SK-N-SH (cell line): ENCODE measurements around the gene TMED3. TPM values are rescaled to one million over a fixed set of nuclear protein-coding genes. Genes with fewer than 3 reads are reported as not detected.

Source experiments
- CTCF ChIA-PET: fragments of 300-600, 350-600 bp; formaldehyde crosslinking; extraction: SDS; loops from one replicate; lab custom pipeline; 2021; lab: Yijun Ruan, JAX
- POLR2A ChIA-PET: fragments of 350-600 bp; sonication (Branson Sonifier 250); formaldehyde crosslinking; extraction: SDS; loops from one replicate; lab custom pipeline; 2020; ENCODE audit warnings: antibody characterized with exemption, inconsistent platforms; lab: Yijun Ruan, JAX
- DNase-seq: peaks from one replicate; pipeline ENCODE4 v3.0.0; 2012
- H2AFZ ChIP-seq: fragments of 200-600 bp; sonication (generic); 2 replicates; pipeline ENCODE4 v1.8.1; 2016; ENCODE audit warnings: antibody characterized with exemption, mild to moderate bottlenecking, low read depth
- H3F3A ChIP-seq: fragments of 200-600 bp; sonication (generic); replicated peaks from 2 replicates; pipeline ENCODE3; 2016; ENCODE audit warnings: antibody characterized with exemption, mild to moderate bottlenecking; ENCODE audit not compliant: insufficient read depth
- H3K27ac ChIP-seq, 2 experiments: fragments of 200-500 bp in 1 of 2; fragments of 200-600 bp in 1 of 2; sonication (Bioruptor generic) in 1 of 2; sonication (generic), shearing (Covaris generic) in 1 of 2; 2 replicates each; pipeline versions ENCODE4 v1.5.1 to v1.6.1; 2014 to 2016; ENCODE audit warnings: low read depth in 2 of 2, inconsistent platforms in 1 of 2, low read length in 1 of 2, mild to moderate bottlenecking in 1 of 2, mixed read lengths in 1 of 2
- H3K27me3 ChIP-seq: fragments of 200-600 bp; sonication (generic), shearing (Covaris generic); 2 replicates; pipeline ENCODE4 v1.6.1; 2016; ENCODE audit warnings: mixed run types; ENCODE audit not compliant: insufficient read depth
- H3K36me3 ChIP-seq, 2 experiments: fragments of 200-500 bp in 1 of 2; fragments of 200-600 bp in 1 of 2; sonication (Bioruptor generic) in 1 of 2; sonication (generic) in 1 of 2; replicated peaks in 1 of 2; 2 replicates each; pipeline versions ENCODE3 to v1.5.1; 2014 to 2016; ENCODE audit warnings: low read length in 1 of 2, mild to moderate bottlenecking in 1 of 2; ENCODE audit not compliant: insufficient read depth in 2 of 2, control insufficient read depth in 1 of 2
- H3K4me1 ChIP-seq, 2 experiments: fragments of 200-500 bp in 1 of 2; fragments of 200-600 bp in 1 of 2; sonication (Bioruptor generic) in 1 of 2; sonication (generic), shearing (Covaris generic) in 1 of 2; 2 replicates each; pipeline versions ENCODE4 v1.5.1 to v1.6.1; 2014 to 2016; ENCODE audit warnings: low read depth in 1 of 2, low read length in 1 of 2, mixed run types in 1 of 2; ENCODE audit not compliant: insufficient read depth in 2 of 2, control insufficient read depth in 1 of 2
- H3K4me2 ChIP-seq: fragments of 200-600 bp; sonication (generic), shearing (Covaris generic); 2 replicates; pipeline ENCODE4 v1.6.1; 2017; ENCODE audit warnings: mixed run types
- H3K4me3 ChIP-seq, 2 experiments: fragments of 200-500 bp in 1 of 2; fragments of 200-600 bp in 1 of 2; sonication (Bioruptor generic) in 1 of 2; sonication (generic), shearing (Covaris generic) in 1 of 2; 2 replicates each; pipeline versions ENCODE4 v1.5.1 to v1.8.1; 2014 to 2016; ENCODE audit warnings: low read depth in 2 of 2, inconsistent platforms in 1 of 2, low read length in 1 of 2, mild to moderate bottlenecking in 1 of 2, mixed read lengths in 1 of 2, moderate library complexity in 1 of 2
- H3K79me2 ChIP-seq: fragments of 200-600 bp; sonication (generic); 2 replicates; pipeline ENCODE4 v1.8.1; 2017; ENCODE audit warnings: mild to moderate bottlenecking; ENCODE audit not compliant: insufficient read depth
- H3K9ac ChIP-seq: fragments of 200-600 bp; sonication (generic); 2 replicates; pipeline ENCODE4 v1.6.1; 2017; ENCODE audit warnings: mixed run types
- H3K9me2 ChIP-seq: fragments of 200-600 bp; sonication (generic); 2 replicates; pipeline ENCODE4 v1.6.1; 2017; ENCODE audit warnings: mixed run types
- H3K9me3 ChIP-seq: fragments of 200-600 bp; sonication (generic); 2 replicates; pipeline ENCODE4 v1.6.1; 2017; ENCODE audit warnings: mixed run types, mild to moderate bottlenecking, moderate library complexity
- H4K20me1 ChIP-seq: fragments of 200-600 bp; sonication (generic); 2 replicates; pipeline ENCODE4 v1.6.1; 2017; ENCODE audit warnings: mild to moderate bottlenecking, mixed run types; ENCODE audit not compliant: insufficient read depth
- IRF3 ChIP-seq: fragments of 150-350 bp; IDR thresholded peaks from 2 replicates; pipeline ENCODE4 v1.6.1; 2016; ENCODE audit warnings: mild to moderate bottlenecking, low read depth, low read length
- JUND ChIP-seq: IDR thresholded peaks from 2 replicates; pipeline ENCODE4 v1.4.0; 2012
- MEF2A ChIP-seq: IDR thresholded peaks from 2 replicates; pipeline ENCODE4 v1.4.0; 2012; ENCODE audit warnings: low read depth, borderline replicate concordance
- MXI1 ChIP-seq: IDR thresholded peaks from 2 replicates; pipeline ENCODE4 v1.6.1; 2012; ENCODE audit warnings: mild to moderate bottlenecking, low read depth, low read length, improper control_type of control experiment
- NFIC ChIP-seq: IDR thresholded peaks from 2 replicates; pipeline ENCODE4 v1.4.0; 2012; ENCODE audit warnings: borderline replicate concordance
- NRF1 ChIP-seq: IDR thresholded peaks from 2 replicates; pipeline ENCODE4 v1.6.1; 2012; ENCODE audit warnings: low read depth, mild to moderate bottlenecking, low read length
- SIN3A ChIP-seq: IDR thresholded peaks from 2 replicates; pipeline ENCODE4 v1.6.1; 2012; ENCODE audit warnings: low read depth, mild to moderate bottlenecking, low read length, moderate library complexity, borderline replicate concordance
- YY1 ChIP-seq: IDR thresholded peaks from 2 replicates; pipeline ENCODE4 v1.4.0; 2012; ENCODE audit warnings: low read depth, mild to moderate bottlenecking
- WGBS: methylation state at CpG from one replicate; pipeline ENCODE4 v1.1.6; 2017; ENCODE audit warnings: low lambda C conversion rate; 5-methylcytosine and 5-hydroxymethylcytosine counted together
- polyA plus RNA-seq, 3 experiments: library from polyadenylated mRNA; depleted of rRNA; stranded (reverse); fragments of >200 nt; gene quantifications; 2 replicates each; pipeline ENCODE4 v1.2.3, GENCODE V29; 2012
- TF ChIP-seq, protein P1 (sequence below): IDR thresholded peaks from 2 replicates; pipeline ENCODE4 v1.4.0; 2012; ENCODE audit warnings: low read depth
- TF ChIP-seq, protein P2 (sequence below): IDR thresholded peaks from 2 replicates; pipeline ENCODE4 v1.4.0; 2012; ENCODE audit warnings: low read depth, borderline replicate concordance

The TMED3 gene
- polyA plus RNA-seq, 1 of the 3 experiments (the other 2 are of a cell fraction): 128 TPM

GRCh38 chr15:79299841-79300235 is 11.1 kb upstream of the TMED3 start:
- Histone ChIP-seq H3K4me3 (no peak overlapping the region), H3K9me3 (no peaks in the 10 kb centered on the region), H3K27me3 (no peaks in the 10 kb centered on the region; the same call in 1 of the 2 replicates), H3K9me2 (no peaks in the 10 kb centered on the region), H3K36me3 (no peaks in the 10 kb centered on the region), H4K20me1 (no peaks in the 10 kb centered on the region), H3K9ac (no peak overlapping the region), H3K4me2 (no peak overlapping the region), H3K4me1 (no peaks in the 10 kb centered on the region), H2AFZ (no peak overlapping the region), H3F3A (no peaks in the 10 kb centered on the region), H3K79me2 (no peaks in the 10 kb centered on the region), H3K27ac (no peak overlapping the region)
- no peak for TF ChIP-seq MXI1
- no peak for DNase-seq
- WGBS: 3% methylated on average over 1 of the region's 1 CpG
- POLR2A ChIA-PET: no interaction called here
- CTCF ChIA-PET: no interaction called here

- Histone ChIP-seq H3K4me2 (no peak overlapping the region), H3K36me3 (no peaks in the 10 kb centered on the region), H3F3A (no peaks in the 10 kb centered on the region), H4K20me1 (no peaks in the 10 kb centered on the region), H2AFZ (no peak overlapping the region), H3K9me3 (no peaks in the 10 kb centered on the region), H3K9me2 (no peaks in the 10 kb centered on the region), H3K4me1 (peaks cover 0 to 12% of the 10 kb centered on the region in 2 experiments; a peak in 2 of 4 replicates), H3K9ac (no peak overlapping the region), H3K27ac (no peak overlapping the region), H3K79me2 (peaks cover 12% of the 10 kb centered on the region), H3K4me3 (no peak overlapping the region), H3K27me3 (peaks cover 8% of the 10 kb centered on the region; the same call in 1 of the 2 replicates)
- POLR2A ChIA-PET: no interaction called here
- 8% methylated on average over 4 of the region's 4 CpGs for WGBS
- TF ChIP-seq NRF1: no peak
- TF ChIP-seq JUND: no peak
- TF ChIP-seq NFIC: no peak
- TF ChIP-seq, protein P1, sequence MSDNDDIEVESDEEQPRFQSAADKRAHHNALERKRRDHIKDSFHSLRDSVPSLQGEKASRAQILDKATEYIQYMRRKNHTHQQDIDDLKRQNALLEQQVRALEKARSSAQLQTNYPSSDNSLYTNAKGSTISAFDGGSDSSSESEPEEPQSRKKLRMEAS: no peak
- no peak for TF ChIP-seq YY1
- TF ChIP-seq IRF3: no peak
- TF ChIP-seq, protein P2, sequence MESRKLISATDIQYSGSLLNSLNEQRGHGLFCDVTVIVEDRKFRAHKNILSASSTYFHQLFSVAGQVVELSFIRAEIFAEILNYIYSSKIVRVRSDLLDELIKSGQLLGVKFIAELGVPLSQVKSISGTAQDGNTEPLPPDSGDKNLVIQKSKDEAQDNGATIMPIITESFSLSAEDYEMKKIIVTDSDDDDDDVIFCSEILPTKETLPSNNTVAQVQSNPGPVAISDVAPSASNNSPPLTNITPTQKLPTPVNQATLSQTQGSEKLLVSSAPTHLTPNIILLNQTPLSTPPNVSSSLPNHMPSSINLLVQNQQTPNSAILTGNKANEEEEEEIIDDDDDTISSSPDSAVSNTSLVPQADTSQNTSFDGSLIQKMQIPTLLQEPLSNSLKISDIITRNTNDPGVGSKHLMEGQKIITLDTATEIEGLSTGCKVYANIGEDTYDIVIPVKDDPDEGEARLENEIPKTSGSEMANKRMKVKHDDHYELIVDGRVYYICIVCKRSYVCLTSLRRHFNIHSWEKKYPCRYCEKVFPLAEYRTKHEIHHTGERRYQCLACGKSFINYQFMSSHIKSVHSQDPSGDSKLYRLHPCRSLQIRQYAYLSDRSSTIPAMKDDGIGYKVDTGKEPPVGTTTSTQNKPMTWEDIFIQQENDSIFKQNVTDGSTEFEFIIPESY: no peak
- TF ChIP-seq MEF2A: no peak
- TF ChIP-seq SIN3A: no peak
- DNase-seq: no peak
- CTCF ChIA-PET: interaction anchor here (1.1 kb wide), 1 partner anchor 73 kb away, joined by 4 read pairs; no protein-coding TSS in a partner anchor
Observed at GRCh38 chr15:79307251-79307650, 3.7 kb upstream of the TMED3 start.
